K562 (cell line): ENCODE measurements around the gene ZMPSTE24. TPM values are rescaled to one million over a fixed set of nuclear protein-coding genes. Genes with fewer than 3 reads are reported as not detected.

Source experiments
- BACH1 ChIP-seq: fragments of 200-800 bp; sonication (Bioruptor generic); IDR thresholded peaks from 2 replicates; pipeline ENCODE4 v1.6.1; 2016; ENCODE audit warnings: missing genetic modification characterization, missing compliant biosample characterization
- BHLHE40 ChIP-seq: IDR thresholded peaks from 2 replicates; pipeline ENCODE4 v1.6.1; 2011; ENCODE audit warnings: low read length, improper control_type of control experiment
- ELF4 ChIP-seq: fragments of 450-650 bp; formaldehyde crosslinking; IDR thresholded peaks from 2 replicates; pipeline ENCODE4 v1.4.0; 2022; ENCODE audit warnings: missing genetic modification characterization
- ESRRA ChIP-seq: fragments of 450-650 bp; IDR thresholded peaks from 2 replicates; pipeline ENCODE4 v1.6.1; 2014; ENCODE audit warnings: low read depth, mild to moderate bottlenecking, moderate library complexity, borderline replicate concordance
- ETV6 ChIP-seq, 3 experiments: fragments of 150-350 bp in 1 of 3; sonication (generic) in 1 of 3; formaldehyde crosslinking in 1 of 3; IDR thresholded peaks; 2 replicates each; pipeline versions ENCODE4 v1.6.1 to v1.8.0; 2014 to 2022; ENCODE audit warnings: borderline replicate concordance in 2 of 3, low read depth in 2 of 3, antibody characterized with exemption in 1 of 3, low read length in 1 of 3, mild to moderate bottlenecking in 1 of 3, missing genetic modification reagents in 1 of 3
- HSF4 ChIP-seq: fragments of 250-450 bp; sonication (Bioruptor Pico); IDR thresholded peaks from 2 replicates; pipeline ENCODE4 v2.1.2; 2022; ENCODE audit warnings: mild to moderate bottlenecking, moderate library complexity, borderline replicate concordance
- LEF1 ChIP-seq: fragments of 450-650 bp; IDR thresholded peaks from 2 replicates; pipeline ENCODE4 v1.6.1; 2016; ENCODE audit warnings: mild to moderate bottlenecking
- MIER1 ChIP-seq: fragments of 450-650 bp; IDR thresholded peaks from 2 replicates; pipeline ENCODE4 v1.6.1; 2016; ENCODE audit warnings: antibody characterized with exemption, mild to moderate bottlenecking, low read depth
- NFE2 ChIP-seq: IDR thresholded peaks from 2 replicates; pipeline ENCODE4 v1.6.1; 2014; ENCODE audit warnings: antibody characterized with exemption, low read depth
- NFXL1 ChIP-seq: fragments of 450-650 bp; formaldehyde crosslinking; IDR thresholded peaks from 2 replicates; pipeline ENCODE4 v1.4.0; 2021; ENCODE audit warnings: mild to moderate bottlenecking
- SREBF1 ChIP-seq: fragments of 150-350 bp; IDR thresholded peaks from 2 replicates; pipeline ENCODE4 v1.6.1; 2014; ENCODE audit warnings: antibody characterized with exemption, low read depth, low read length, borderline replicate concordance
- TCF7L2 ChIP-seq: fragments of 150-350 bp; IDR thresholded peaks from 2 replicates; pipeline ENCODE4 v1.6.1; 2016; ENCODE audit warnings: low read depth, mild to moderate bottlenecking, low read length, moderate library complexity
- TEAD1 ChIP-seq, 2 experiments: fragments of 450-650 bp in 1 of 2; sonication (generic) in 1 of 2; formaldehyde crosslinking; IDR thresholded peaks; 2 replicates each; pipeline versions ENCODE4 v1.4.0 to v1.8.0; 2020 to 2022; ENCODE audit warnings: mild to moderate bottlenecking in 2 of 2, missing genetic modification reagents in 1 of 2
- USF1 ChIP-seq: sonication (generic); formaldehyde crosslinking; IDR thresholded peaks from 2 replicates; pipeline ENCODE4 v1.9.0; 2022; ENCODE audit warnings: mild to moderate bottlenecking, missing genetic modification reagents
- ZNF143 ChIP-seq: sonication (generic); formaldehyde crosslinking; IDR thresholded peaks from 2 replicates; pipeline ENCODE4 v1.9.0; 2022; ENCODE audit warnings: mild to moderate bottlenecking, missing genetic modification reagents
- ZNF174 ChIP-seq: fragments of 250-450 bp; sonication (Bioruptor Pico); IDR thresholded peaks from 2 replicates; pipeline ENCODE4 v1.4.0; 2020; ENCODE audit warnings: mild to moderate bottlenecking
- ZNF324 ChIP-seq: fragments of 250-450 bp; sonication (Bioruptor Pico); IDR thresholded peaks from 2 replicates; pipeline ENCODE4 v1.4.0; 2020; ENCODE audit warnings: mild to moderate bottlenecking
- ZNF778 ChIP-seq: fragments of 450-650 bp; formaldehyde crosslinking; IDR thresholded peaks from 2 replicates; pipeline ENCODE4 v1.4.0; 2020; ENCODE audit warnings: mild to moderate bottlenecking, moderate library complexity
- polyA plus RNA-seq, 8 experiments: library from polyadenylated mRNA; depleted of rRNA in 4 of 8; stranded (reverse) in 5 of 8; unstranded in 3 of 8; fragments of >200 nt; fragmentation: Nextera tagmentation in 2 of 8; fragmentation: Illumina TruSeq in 1 of 8; extraction: Ambion mirVana in 2 of 8; extraction: Trizol in 1 of 8; gene quantifications; 2 replicates each; pipeline versions ENCODE4 v1.2.1 to v1.2.3, GENCODE V29; 2011 to 2014; ENCODE audit warnings: inconsistent platforms in 1 of 8, missing spikeins in 1 of 8
- total RNA-seq, 7 experiments: library from RNA; depleted of rRNA in 6 of 7; stranded (reverse); fragments of >200 nt in 6 of 7; fragmentation: Illumina TruSeq in 2 of 7; extraction: Trizol in 2 of 7; gene quantifications; 2 replicates each; pipeline versions ENCODE4 v1.2.1 to v1.2.3, GENCODE V29; 2011 to 2021; ENCODE audit warnings: low replicate concordance in 1 of 7
- TF ChIP-seq, protein P1 (sequence below), 2 experiments: fragments of 200-800 bp in 1 of 2; sonication (Bioruptor generic) in 1 of 2; sonication (generic) in 1 of 2; formaldehyde crosslinking in 1 of 2; IDR thresholded peaks in 1 of 2; conservative IDR thresholded peaks in 1 of 2; 2 replicates each; pipeline versions ENCODE4 v1.5.0 to v1.6.1; 2016 to 2020; ENCODE audit warnings: missing compliant biosample characterization in 1 of 2, missing genetic modification characterization in 1 of 2, missing genetic modification reagents in 1 of 2
- TF ChIP-seq, protein P2 (sequence below): fragments of 250-450 bp; sonication (Bioruptor Pico); IDR thresholded peaks from 2 replicates; pipeline ENCODE4 v1.8.0; 2021; ENCODE audit warnings: moderate library complexity, mild to moderate bottlenecking, inconsistent platforms
- TF ChIP-seq, protein P3 (sequence below): fragments of 450-650 bp; IDR thresholded peaks from 2 replicates; pipeline ENCODE4 v1.6.1; 2016; ENCODE audit warnings: low read depth, mild to moderate bottlenecking, moderate library complexity
- TF ChIP-seq, protein P4 (sequence below): fragments of 450-650 bp; conservative IDR thresholded peaks from 2 replicates; pipeline ENCODE4 v1.6.1; 2016; ENCODE audit warnings: missing genetic modification characterization, low read depth, mild to moderate bottlenecking, missing compliant biosample characterization, moderate library complexity
- TF ChIP-seq, protein P5 (sequence below): sonication (generic); formaldehyde crosslinking; IDR thresholded peaks from 2 replicates; pipeline ENCODE4 v1.4.0; 2020; ENCODE audit warnings: mild to moderate bottlenecking, missing genetic modification reagents

ZMPSTE24 gene
- total and polyA plus RNA-seq, 9 of the 15 experiments (the other 6 are each of a cell fraction or from before 2014, with no cell fraction given) = 30.7 to 75.9 (median 64.3) TPM

GRCh38 chr1:40315239-40315794 is 57.3 kb downstream of the ZMPSTE24 start (continued):
- TF ChIP-seq, protein P1, sequence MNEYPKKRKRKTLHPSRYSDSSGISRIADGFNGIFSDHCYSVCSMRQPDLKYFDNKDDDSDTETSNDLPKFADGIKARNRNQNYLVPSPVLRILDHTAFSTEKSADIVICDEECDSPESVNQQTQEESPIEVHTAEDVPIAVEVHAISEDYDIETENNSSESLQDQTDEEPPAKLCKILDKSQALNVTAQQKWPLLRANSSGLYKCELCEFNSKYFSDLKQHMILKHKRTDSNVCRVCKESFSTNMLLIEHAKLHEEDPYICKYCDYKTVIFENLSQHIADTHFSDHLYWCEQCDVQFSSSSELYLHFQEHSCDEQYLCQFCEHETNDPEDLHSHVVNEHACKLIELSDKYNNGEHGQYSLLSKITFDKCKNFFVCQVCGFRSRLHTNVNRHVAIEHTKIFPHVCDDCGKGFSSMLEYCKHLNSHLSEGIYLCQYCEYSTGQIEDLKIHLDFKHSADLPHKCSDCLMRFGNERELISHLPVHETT (CRISPR knock-in tag; conservative IDR thresholded peaks at IDR 0.05 in 1 of 2, IDR thresholded peaks at IDR 0.05 in 1 of 2) = no peak
- TF ChIP-seq, protein P2, sequence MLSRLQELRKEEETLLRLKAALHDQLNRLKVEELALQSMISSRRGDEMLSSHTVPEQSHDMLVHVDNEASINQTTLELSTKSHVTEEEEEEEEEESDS = no peak
- no peak for TF ChIP-seq TCF7L2
- TF ChIP-seq ETV6 (IDR thresholded peaks at IDR 0.05; ENCODE audit: borderline replicate concordance in 1 of 2, low read depth in 2 of 2, low read length in 1 of 2) = no peak
- TF ChIP-seq ETV6 (CRISPR knock-in tag; IDR thresholded peaks at IDR 0.05; ENCODE audit: borderline replicate concordance) = no peak
- TF ChIP-seq LEF1 = no peak
- TF ChIP-seq NFXL1 (CRISPR knock-in tag) = no peak
- TF ChIP-seq ZNF143 (CRISPR knock-in tag) = no peak
- no peak for TF ChIP-seq BACH1 (tag)
- TF ChIP-seq, protein P3, sequence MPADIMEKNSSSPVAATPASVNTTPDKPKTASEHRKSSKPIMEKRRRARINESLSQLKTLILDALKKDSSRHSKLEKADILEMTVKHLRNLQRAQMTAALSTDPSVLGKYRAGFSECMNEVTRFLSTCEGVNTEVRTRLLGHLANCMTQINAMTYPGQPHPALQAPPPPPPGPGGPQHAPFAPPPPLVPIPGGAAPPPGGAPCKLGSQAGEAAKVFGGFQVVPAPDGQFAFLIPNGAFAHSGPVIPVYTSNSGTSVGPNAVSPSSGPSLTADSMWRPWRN = no peak
- TF ChIP-seq MIER1 = no peak
- no peak for TF ChIP-seq ELF4 (CRISPR knock-in tag)
- TF ChIP-seq ESRRA = peak; percentile 82; the same call in 1 of the 2 replicates
- no peak for TF ChIP-seq TEAD1 (CRISPR knock-in tag; IDR thresholded peaks at IDR 0.05)
- TF ChIP-seq ZNF778 = no peak
- TF ChIP-seq, protein P4, sequence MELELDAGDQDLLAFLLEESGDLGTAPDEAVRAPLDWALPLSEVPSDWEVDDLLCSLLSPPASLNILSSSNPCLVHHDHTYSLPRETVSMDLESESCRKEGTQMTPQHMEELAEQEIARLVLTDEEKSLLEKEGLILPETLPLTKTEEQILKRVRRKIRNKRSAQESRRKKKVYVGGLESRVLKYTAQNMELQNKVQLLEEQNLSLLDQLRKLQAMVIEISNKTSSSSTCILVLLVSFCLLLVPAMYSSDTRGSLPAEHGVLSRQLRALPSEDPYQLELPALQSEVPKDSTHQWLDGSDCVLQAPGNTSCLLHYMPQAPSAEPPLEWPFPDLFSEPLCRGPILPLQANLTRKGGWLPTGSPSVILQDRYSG = no peak
- TF ChIP-seq ZNF174 (CRISPR knock-in tag) = no peak
- TF ChIP-seq USF1 (CRISPR knock-in tag) = no peak
- TF ChIP-seq HSF4 (CRISPR knock-in tag) = no peak
- TF ChIP-seq, protein P5, sequence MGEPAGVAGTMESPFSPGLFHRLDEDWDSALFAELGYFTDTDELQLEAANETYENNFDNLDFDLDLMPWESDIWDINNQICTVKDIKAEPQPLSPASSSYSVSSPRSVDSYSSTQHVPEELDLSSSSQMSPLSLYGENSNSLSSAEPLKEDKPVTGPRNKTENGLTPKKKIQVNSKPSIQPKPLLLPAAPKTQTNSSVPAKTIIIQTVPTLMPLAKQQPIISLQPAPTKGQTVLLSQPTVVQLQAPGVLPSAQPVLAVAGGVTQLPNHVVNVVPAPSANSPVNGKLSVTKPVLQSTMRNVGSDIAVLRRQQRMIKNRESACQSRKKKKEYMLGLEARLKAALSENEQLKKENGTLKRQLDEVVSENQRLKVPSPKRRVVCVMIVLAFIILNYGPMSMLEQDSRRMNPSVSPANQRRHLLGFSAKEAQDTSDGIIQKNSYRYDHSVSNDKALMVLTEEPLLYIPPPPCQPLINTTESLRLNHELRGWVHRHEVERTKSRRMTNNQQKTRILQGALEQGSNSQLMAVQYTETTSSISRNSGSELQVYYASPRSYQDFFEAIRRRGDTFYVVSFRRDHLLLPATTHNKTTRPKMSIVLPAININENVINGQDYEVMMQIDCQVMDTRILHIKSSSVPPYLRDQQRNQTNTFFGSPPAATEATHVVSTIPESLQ (CRISPR knock-in tag) = no peak
- TF ChIP-seq BHLHE40 = no peak
- no peak for TF ChIP-seq SREBF1
- no peak for TF ChIP-seq ZNF324 (CRISPR knock-in tag)
- 0 out of 2 replicates have a peak, but pooled peaks have one; percentile 3 for TF ChIP-seq NFE2
